MM.1S (cell line): Measurements from ENCODE around the gene SOBP.

Source experiments
- DNase-seq: peaks from one replicate; pipeline ENCODE4 v3.0.0-alpha.2; 2015
- H2AFZ ChIP-seq: fragments of 300-600 bp; sonication (generic); 2 replicates; pipeline ENCODE4 v1.6.0; 2016; ENCODE audit warnings: antibody characterized with exemption, low read length
- H3F3A ChIP-seq: fragments of 300-600 bp; sonication (generic); 2 replicates; pipeline ENCODE4 v1.6.1; 2016; ENCODE audit warnings: mild to moderate bottlenecking, antibody characterized with exemption, low read length, moderate library complexity, mixed read lengths; ENCODE audit not compliant: insufficient read depth
- H3K27ac ChIP-seq: fragments of 300-600 bp; sonication (generic); 2 replicates; pipeline ENCODE4 v1.5.1; 2016; ENCODE audit warnings: mild to moderate bottlenecking, low read length
- H3K27me3 ChIP-seq: fragments of 300-600 bp; sonication (generic); replicated peaks from 2 replicates; pipeline ENCODE4 v1.6.0; 2016; ENCODE audit warnings: low read length; ENCODE audit not compliant: insufficient read depth
- H3K36me3 ChIP-seq: fragments of 300-600 bp; sonication (generic); replicated peaks from 2 replicates; pipeline ENCODE4 v1.6.1; 2016; ENCODE audit warnings: mild to moderate bottlenecking, low read length, mixed read lengths; ENCODE audit not compliant: insufficient read depth
- H3K4me1 ChIP-seq: fragments of 300-600 bp; sonication (generic); 2 replicates; pipeline ENCODE4 v1.6.1; 2016; ENCODE audit warnings: low read length, mixed read lengths
- H3K4me2 ChIP-seq: fragments of 300-600 bp; sonication (generic); 2 replicates; pipeline ENCODE4 v1.6.0; 2016; ENCODE audit warnings: low read depth, low read length
- H3K4me3 ChIP-seq: fragments of 300-600 bp; sonication (generic); 2 replicates; pipeline ENCODE4 v1.5.1; 2016; ENCODE audit warnings: low read length, mixed read lengths
- H3K79me2 ChIP-seq: fragments of 300-600 bp; sonication (generic); 2 replicates; pipeline ENCODE4 v1.6.1; 2016; ENCODE audit warnings: mixed run types, low read length, mixed read lengths
- H3K9ac ChIP-seq: fragments of 300-600 bp; sonication (generic); 2 replicates; pipeline ENCODE4 v1.6.1; 2016; ENCODE audit warnings: low read length, mixed read lengths
- H3K9me2 ChIP-seq: fragments of 300-600 bp; sonication (generic); replicated peaks from 2 replicates; pipeline ENCODE4 v1.6.1; 2016; ENCODE audit warnings: mild to moderate bottlenecking, low read length, mixed read lengths; ENCODE audit not compliant: insufficient read depth
- H3K9me3 ChIP-seq: fragments of 300-600 bp; sonication (generic); replicated peaks from 2 replicates; pipeline ENCODE4 v1.6.1; 2016; ENCODE audit warnings: mild to moderate bottlenecking, low read length, mixed read lengths; ENCODE audit not compliant: insufficient read depth
- H4K20me1 ChIP-seq: fragments of 300-600 bp; sonication (generic); 2 replicates; pipeline ENCODE4 v1.6.1; 2016; ENCODE audit warnings: mild to moderate bottlenecking, low read length, moderate library complexity, mixed read lengths; ENCODE audit not compliant: insufficient read depth
- CTCF ChIP-seq: fragments of 300-600 bp; sonication (generic); IDR thresholded peaks from 2 replicates; pipeline ENCODE4 v1.5.1; 2016; ENCODE audit warnings: antibody characterized with exemption, low read length, mixed read lengths
- EZH2 ChIP-seq: fragments of 300-600 bp; sonication (generic); optimal IDR thresholded peaks from 2 replicates; pipeline ENCODE3; 2017; ENCODE audit warnings: low read depth, mild to moderate bottlenecking, antibody characterized with exemption, low read length, mixed read lengths
- EZH2phosphoT487 ChIP-seq: fragments of 300-600 bp; sonication (generic); IDR thresholded peaks from 2 replicates; pipeline ENCODE4 v1.6.1; 2018; ENCODE audit warnings: antibody characterized with exemption, low read length

The SOBP gene

DNA sequence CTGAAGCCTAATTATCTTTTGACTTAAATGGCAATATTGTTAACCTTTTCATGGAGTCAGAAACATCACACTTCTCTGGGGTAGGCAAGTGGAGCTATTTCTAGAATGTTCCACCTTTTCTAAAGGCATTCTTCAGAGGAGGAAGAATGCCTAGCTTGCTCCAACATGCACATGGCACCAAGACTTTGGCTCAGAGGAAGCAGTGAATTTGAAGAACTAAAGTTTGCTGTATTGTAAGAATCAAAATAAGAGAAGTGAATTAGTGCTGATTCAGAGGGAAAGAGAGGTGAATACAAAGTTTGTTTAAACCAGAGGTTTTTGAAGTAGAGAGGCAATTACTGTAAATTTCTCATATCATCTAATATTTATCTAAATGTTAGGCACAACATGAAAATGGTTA is 92.2 kb downstream of the SOBP start:
- H3K27ac ChIP-seq, result no peak overlapping the region
- H4K20me1 ChIP-seq, result no peaks in the 10 kb centered on the region
- H3K9ac ChIP-seq, result no peak overlapping the region
- no peaks in the 10 kb centered on the region for H3F3A ChIP-seq
- no peaks in the 10 kb centered on the region for H3K27me3 ChIP-seq
- no peak overlapping the region for H3K4me3 ChIP-seq
- no peaks in the 10 kb centered on the region for H3K9me2 ChIP-seq
- no peaks in the 10 kb centered on the region for H3K36me3 ChIP-seq
- no peak for DNase-seq
- no peak for TF ChIP-seq CTCF
- no peak for TF ChIP-seq EZH2
- no peak for TF ChIP-seq EZH2phosphoT487
- no peak overlapping the region for H3K4me2 ChIP-seq
- no peak overlapping the region for H2AFZ ChIP-seq
- H3K4me1 ChIP-seq, result no peaks in the 10 kb centered on the region
- H3K9me3 ChIP-seq, result no peaks in the 10 kb centered on the region
- H3K79me2 ChIP-seq, result no peaks in the 10 kb centered on the region

DNA sequence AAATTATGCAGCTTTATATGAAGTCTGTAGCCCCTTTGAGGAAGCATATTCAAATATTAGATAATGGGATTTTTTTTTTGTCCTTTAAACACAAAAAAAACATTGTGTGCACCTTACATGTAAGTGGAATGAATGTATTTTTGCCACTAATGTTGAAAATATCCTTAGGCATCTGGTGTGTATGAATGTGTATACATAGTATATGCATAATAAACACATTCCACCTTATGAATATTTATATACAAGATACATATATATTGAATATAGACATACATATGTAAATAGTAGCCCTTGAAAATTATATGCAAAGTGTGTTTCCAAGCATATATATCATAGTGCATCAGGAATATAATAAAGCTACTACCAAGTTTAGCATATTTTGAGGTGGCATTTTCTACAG is 94.8 kb downstream of the SOBP start:
- Histone ChIP-seq H3K4me1 (no peaks in the 10 kb centered on the region), H2AFZ (no peak overlapping the region), H3K36me3 (no peaks in the 10 kb centered on the region), H3K27me3 (no peaks in the 10 kb centered on the region), H3K27ac (no peak overlapping the region), H3K9me2 (no peaks in the 10 kb centered on the region), H3K9me3 (no peaks in the 10 kb centered on the region), H3K79me2 (no peaks in the 10 kb centered on the region), H3K9ac (no peak overlapping the region), H3K4me3 (no peak overlapping the region), H4K20me1 (no peaks in the 10 kb centered on the region), H3K4me2 (no peak overlapping the region), H3F3A (no peaks in the 10 kb centered on the region)
- no peak for DNase-seq
- TF ChIP-seq CTCF (no peak), EZH2 (no peak), EZH2phosphoT487 (no peak)

- H3K4me1 ChIP-seq, result no peaks in the 10 kb centered on the region
- H3K9me3 ChIP-seq, result no peaks in the 10 kb centered on the region
- H2AFZ ChIP-seq, result no peak overlapping the region
- no peak overlapping the region for H3K4me3 ChIP-seq
- no peaks in the 10 kb centered on the region for H3F3A ChIP-seq
- no peak overlapping the region for H3K4me2 ChIP-seq
- no peaks in the 10 kb centered on the region for H3K9me2 ChIP-seq
- no peak overlapping the region for H3K27ac ChIP-seq
- no peak for TF ChIP-seq EZH2
- no peaks in the 10 kb centered on the region for H3K79me2 ChIP-seq
- no peaks in the 10 kb centered on the region for H4K20me1 ChIP-seq
- H3K27me3 ChIP-seq, result no peaks in the 10 kb centered on the region
- H3K36me3 ChIP-seq, result no peaks in the 10 kb centered on the region
- no peak for DNase-seq
- H3K9ac ChIP-seq, result no peak overlapping the region
Observed at GRCh38 chr6:107585815-107586435, 96.0 kb downstream of the SOBP start.

GRCh38 chr6:107587451-107587850 is 97.5 kb downstream of the SOBP start:
- Histone ChIP-seq H3K27me3 (no peaks in the 10 kb centered on the region), H3K9me3 (no peaks in the 10 kb centered on the region), H3K9me2 (no peaks in the 10 kb centered on the region), H3K36me3 (no peaks in the 10 kb centered on the region), H3K79me2 (no peaks in the 10 kb centered on the region), H3K4me1 (no peaks in the 10 kb centered on the region), H2AFZ (no peak overlapping the region), H4K20me1 (no peaks in the 10 kb centered on the region), H3K9ac (no peak overlapping the region), H3F3A (no peaks in the 10 kb centered on the region), H3K4me3 (no peak overlapping the region), H3K27ac (no peak overlapping the region), H3K4me2 (no peak overlapping the region)
- DNase-seq, result no peak
- TF ChIP-seq EZH2phosphoT487 (no peak), EZH2 (no peak), CTCF (no peak)
